IPS-18a (cell line): ENCODE results near the gene LBHD2.
"Not testable (repeated sequence)": the region's sequence is repeated elsewhere in the genome, so short reads cannot be mapped to it uniquely, and the experiment has no call there.

ENCODE experiments used
- H3K27ac ChIP-seq: one replicate; pipeline ENCODE4 v1.5.1; 2013; ENCODE audit warnings: low read length
- H3K27me3 ChIP-seq: one replicate; pipeline ENCODE4 v1.6.1; 2013; ENCODE audit warnings: mild to moderate bottlenecking, low read length; ENCODE audit not compliant: control insufficient read depth, insufficient read depth
- H3K36me3 ChIP-seq: one replicate; pipeline ENCODE4 v1.6.1; 2013; ENCODE audit warnings: low read depth, low read length; ENCODE audit not compliant: control insufficient read depth
- H3K4me1 ChIP-seq: one replicate; pipeline ENCODE4 v1.6.1; 2013; ENCODE audit warnings: low read depth, low read length; ENCODE audit not compliant: control insufficient read depth
- H3K4me3 ChIP-seq: one replicate; pipeline ENCODE4 v1.5.1; 2013; ENCODE audit warnings: low read length
- H3K9ac ChIP-seq: one replicate; pipeline ENCODE4 v1.6.1; 2013; ENCODE audit warnings: mild to moderate bottlenecking, low read length, moderate library complexity
- H3K9me3 ChIP-seq: one replicate; pipeline ENCODE4 v1.6.1; 2013; ENCODE audit warnings: low read depth, low read length; ENCODE audit not compliant: control insufficient read depth

Gene LBHD2

GRCh38 chr14:103111232-103111868 is 27.3 kb downstream of the LBHD2 start:
- Histone ChIP-seq H3K9ac (no peak overlapping the region), H3K4me3 (no peak overlapping the region), H3K27me3 (peaks cover 7% of the 10 kb centered on the region), H3K4me1 (peaks cover 28% of the 10 kb centered on the region), H3K9me3 (no peaks in the 10 kb centered on the region), H3K36me3 (no peaks in the 10 kb centered on the region), H3K27ac (no peak overlapping the region)

- Histone ChIP-seq H3K9me3 (no peaks in the 10 kb centered on the region), H3K9ac (no peak overlapping the region), H3K36me3 (no peaks in the 10 kb centered on the region), H3K4me1 (peaks cover 28% of the 10 kb centered on the region), H3K4me3 (no peak overlapping the region), H3K27ac (no peak overlapping the region), H3K27me3 (peaks cover 7% of the 10 kb centered on the region)
Observed at GRCh38 chr14:103112400-103113243, 28.6 kb downstream of the LBHD2 start.

GRCh38 chr14:103113303-103113702 is 29.3 kb downstream of the LBHD2 start:
- H3K27ac ChIP-seq = no peak overlapping the region
- peaks cover 27% of the 10 kb centered on the region for H3K4me1 ChIP-seq
- H3K9me3 ChIP-seq = no peaks in the 10 kb centered on the region
- H3K4me3 ChIP-seq = no peak overlapping the region
- peaks cover 7% of the 10 kb centered on the region for H3K27me3 ChIP-seq
- H3K36me3 ChIP-seq = no peaks in the 10 kb centered on the region
- H3K9ac ChIP-seq = no peak overlapping the region

GRCh38 chr14:103113774-103114173 is 29.8 kb downstream of the LBHD2 start:
- no peak overlapping the region for H3K9ac ChIP-seq
- H3K36me3 ChIP-seq = no peaks in the 10 kb centered on the region
- H3K9me3 ChIP-seq = no peaks in the 10 kb centered on the region
- no peak overlapping the region for H3K4me3 ChIP-seq
- H3K27ac ChIP-seq = no peak overlapping the region
- peaks cover 23% of the 10 kb centered on the region for H3K4me1 ChIP-seq
- H3K27me3 ChIP-seq = peaks cover 7% of the 10 kb centered on the region

GRCh38 chr14:103115086-103115679 is 31.2 kb downstream of the LBHD2 start:
- H3K9me3 ChIP-seq, H3K36me3 ChIP-seq, H3K27ac ChIP-seq, H3K9ac ChIP-seq, H3K4me3 ChIP-seq, H3K27me3 ChIP-seq: not testable (repeated sequence)
- peaks cover 16% of the 10 kb centered on the region for H3K4me1 ChIP-seq

GRCh38 chr14:103115845-103116572 is 32.0 kb downstream of the LBHD2 start:
- Histone ChIP-seq H3K36me3 (no peaks in the 10 kb centered on the region), H3K27ac (no peak overlapping the region), H3K9ac (no peak overlapping the region), H3K27me3 (no peaks in the 10 kb centered on the region), H3K4me3 (no peak overlapping the region), H3K4me1 (peaks cover 8% of the 10 kb centered on the region), H3K9me3 (no peaks in the 10 kb centered on the region)

GRCh38 chr14:103116636-103117035 is 32.6 kb downstream of the LBHD2 start:
- H3K4me3 ChIP-seq = no peak overlapping the region
- peaks cover 9% of the 10 kb centered on the region for H3K4me1 ChIP-seq
- no peaks in the 10 kb centered on the region for H3K27me3 ChIP-seq
- no peak overlapping the region for H3K27ac ChIP-seq
- H3K9ac ChIP-seq = no peak overlapping the region
- no peaks in the 10 kb centered on the region for H3K36me3 ChIP-seq
- H3K9me3 ChIP-seq = no peaks in the 10 kb centered on the region

GRCh38 chr14:103117499-103117898 is 33.5 kb downstream of the LBHD2 start:
- H3K36me3 ChIP-seq, H3K4me1 ChIP-seq, H3K9me3 ChIP-seq, H3K4me3 ChIP-seq, H3K9ac ChIP-seq, H3K27me3 ChIP-seq, H3K27ac ChIP-seq: not testable (repeated sequence)

- Histone ChIP-seq H3K4me3 (no peak overlapping the region), H3K36me3 (no peaks in the 10 kb centered on the region), H3K27me3 (peaks cover 5% of the 10 kb centered on the region), H3K9ac (no peak overlapping the region), H3K27ac (no peak overlapping the region), H3K9me3 (no peaks in the 10 kb centered on the region), H3K4me1 (peaks cover 12% of the 10 kb centered on the region)
Observed at GRCh38 chr14:103118018-103118662, 34.1 kb downstream of the LBHD2 start.

GRCh38 chr14:103118663-103119404 is 34.8 kb downstream of the LBHD2 start:
- Histone ChIP-seq H3K9me3 (no peaks in the 10 kb centered on the region), H3K27ac (no peak overlapping the region), H3K4me1 (peaks cover 12% of the 10 kb centered on the region), H3K27me3 (peaks cover 9% of the 10 kb centered on the region), H3K36me3 (no peaks in the 10 kb centered on the region), H3K9ac (no peak overlapping the region), H3K4me3 (no peak overlapping the region)
